HAP-1 (cell line): ENCODE results near the gene HTD2.
"Not testable (repeated sequence)": the region's sequence is repeated elsewhere in the genome, so short reads cannot be mapped to it uniquely, and the experiment has no call there.

ENCODE experiments used
- DNase-seq, 2 experiments: peaks; one replicate each; pipeline ENCODE4 v3.0.0-alpha.2; 2016 to 2020; ENCODE audit warnings: low spot score in 2 of 2
- H3K27me3 ChIP-seq: fragments of 250-450 bp; sonication (Bioruptor Pico); 2 replicates; pipeline ENCODE4 v1.5.1; 2020; ENCODE audit warnings: low read depth, mild to moderate bottlenecking, moderate library complexity
- H3K36me3 ChIP-seq: fragments of 250-450 bp; sonication (Bioruptor Pico); replicated peaks from 2 replicates; pipeline ENCODE4 v1.5.1; 2020; ENCODE audit warnings: mild to moderate bottlenecking
- H3K4me1 ChIP-seq: fragments of 250-450 bp; sonication (Bioruptor Pico); 2 replicates; pipeline ENCODE4 v1.5.1; 2020; ENCODE audit warnings: mild to moderate bottlenecking
- H3K4me3 ChIP-seq: fragments of 250-450 bp; sonication (Bioruptor Pico); 2 replicates; pipeline ENCODE4 v1.5.1; 2020; ENCODE audit warnings: mild to moderate bottlenecking, moderate library complexity
- H3K9me3 ChIP-seq: fragments of 250-450 bp; sonication (Bioruptor Pico); 2 replicates; pipeline ENCODE4 v1.5.1; 2020; ENCODE audit warnings: mild to moderate bottlenecking, moderate library complexity
- in situ Hi-C: fragments of 300-500 bp; cut with MboI; formaldehyde crosslinking; loops from 3 replicates; pipeline ENCODE4 v1.14.3; 2020; ENCODE audit warnings: low sequenced_read_pairs, inconsistent platforms, mixed read lengths

HTD2 gene

GRCh38 chr3:58305882-58306711 is at the start of gene HTD2, which contains the start of gene RPP14:
Gene HTD2 (plus strand): TSS chr3:58306520. CDS start chr3:58317614, 11,094 bp downstream.
Gene RPP14 (plus strand): TSS chr3:58306245. CDS start chr3:58310330, 4,085 bp downstream.
- in situ Hi-C loops, result no loop called here
- DNase-seq, result peak; percentile 92 to 97

GRCh38 chr3:58258392-58259055 is 47.8 kb upstream of the HTD2 start:
- no peak for DNase-seq
- Histone ChIP-seq H3K4me3 (no peak overlapping the region), H3K9me3 (no peaks in the 10 kb centered on the region), H3K27me3 (no peaks in the 10 kb centered on the region), H3K4me1 (no peaks in the 10 kb centered on the region), H3K36me3 (0 out of 2 replicates have a peak, but pooled peaks cover 5% of the 10 kb centered on the region)
- in situ Hi-C loops, result no loop called here

More at GRCh38 chr3:58305882-58306711, at the start of gene HTD2, which contains the start of gene RPP14:
- Histone ChIP-seq H3K4me3 (peak within 1 kb of the TSS; percentile 79), H3K36me3 (peaks cover 23% of the 10 kb centered on the region), H3K4me1 (peaks cover 6% of the 10 kb centered on the region; the same call in 1 of the 2 replicates), H3K27me3 (peaks cover 4% of the 10 kb centered on the region; the same call in 1 of the 2 replicates), H3K9me3 (0 out of 2 replicates have a peak, but pooled peaks cover 2% of the 10 kb centered on the region)

GRCh38 chr3:58260261-58260731 is 46.0 kb upstream of the HTD2 start:
- H3K4me3 ChIP-seq, result no peak overlapping the region
- DNase-seq, result no peak
- H3K27me3 ChIP-seq, result no peaks in the 10 kb centered on the region
- H3K4me1 ChIP-seq, result no peaks in the 10 kb centered on the region
- in situ Hi-C loops, result no loop called here
- H3K9me3 ChIP-seq, result no peaks in the 10 kb centered on the region
- 0 out of 2 replicates have a peak, but pooled peaks cover 5% of the 10 kb centered on the region for H3K36me3 ChIP-seq

- DNase-seq, result no peak
- Histone ChIP-seq H3K4me3 (no peak overlapping the region), H3K36me3 (0 out of 2 replicates have a peak, but pooled peaks cover 5% of the 10 kb centered on the region), H3K27me3 (no peaks in the 10 kb centered on the region), H3K4me1 (no peaks in the 10 kb centered on the region), H3K9me3 (no peaks in the 10 kb centered on the region)
- in situ Hi-C loops, result no loop called here
These were observed 45.6 kb upstream of the HTD2 start for GRCh38 chr3:58260733-58261132.

- no peak for DNase-seq
- Histone ChIP-seq H3K9me3 (no peaks in the 10 kb centered on the region), H3K4me1 (no peaks in the 10 kb centered on the region), H3K36me3 (0 out of 2 replicates have a peak, but pooled peaks cover 5% of the 10 kb centered on the region), H3K4me3 (no peak overlapping the region), H3K27me3 (no peaks in the 10 kb centered on the region)
- in situ Hi-C loops, result no loop called here
These were observed 44.2 kb upstream of the HTD2 start for GRCh38 chr3:58261954-58262666.

- in situ Hi-C loops, result no loop called here
- H3K36me3 ChIP-seq, result no peaks in the 10 kb centered on the region
- no peaks in the 10 kb centered on the region for H3K27me3 ChIP-seq
These were observed 39.7 kb upstream of the HTD2 start for GRCh38 chr3:58266577-58266976.

GRCh38 chr3:58267543-58267942 is 38.8 kb upstream of the HTD2 start:
- H3K4me1 ChIP-seq, H3K36me3 ChIP-seq, in situ Hi-C loops, H3K9me3 ChIP-seq, H3K4me3 ChIP-seq, DNase-seq, H3K27me3 ChIP-seq: not testable (repeated sequence)

More at GRCh38 chr3:58266577-58266976, 39.7 kb upstream of the HTD2 start:
- Histone ChIP-seq H3K4me3 (no peak overlapping the region), H3K4me1 (no peaks in the 10 kb centered on the region), H3K9me3 (no peaks in the 10 kb centered on the region)
- DNase-seq, result no peak

- Histone ChIP-seq H3K36me3 (no peaks in the 10 kb centered on the region; the same call in 1 of the 2 replicates), H3K4me1 (no peaks in the 10 kb centered on the region), H3K4me3 (no peak overlapping the region), H3K9me3 (no peaks in the 10 kb centered on the region), H3K27me3 (no peaks in the 10 kb centered on the region)
- no peak for DNase-seq
- in situ Hi-C loops, result no loop called here
These were observed 37.0 kb upstream of the HTD2 start for GRCh38 chr3:58269356-58269755.

GRCh38 chr3:58270485-58270884 is 35.8 kb upstream of the HTD2 start:
- Histone ChIP-seq H3K36me3 (no peaks in the 10 kb centered on the region; the same call in 1 of the 2 replicates), H3K27me3 (no peaks in the 10 kb centered on the region), H3K4me3 (no peak overlapping the region), H3K9me3 (no peaks in the 10 kb centered on the region), H3K4me1 (no peaks in the 10 kb centered on the region)
- no peak for DNase-seq
- in situ Hi-C loops, result no loop called here

- Histone ChIP-seq H3K4me1 (no peaks in the 10 kb centered on the region), H3K27me3 (no peaks in the 10 kb centered on the region), H3K4me3 (no peak overlapping the region), H3K9me3 (no peaks in the 10 kb centered on the region), H3K36me3 (no peaks in the 10 kb centered on the region; the same call in 1 of the 2 replicates)
- no peak for DNase-seq
- in situ Hi-C loops, result no loop called here
These were observed 34.3 kb upstream of the HTD2 start for GRCh38 chr3:58271901-58272501.

- Histone ChIP-seq H3K36me3 (no peaks in the 10 kb centered on the region; the same call in 1 of the 2 replicates), H3K4me3 (no peak overlapping the region), H3K4me1 (no peaks in the 10 kb centered on the region), H3K27me3 (no peaks in the 10 kb centered on the region), H3K9me3 (no peaks in the 10 kb centered on the region)
- in situ Hi-C loops, result no loop called here
- no peak for DNase-seq
These were observed 33.4 kb upstream of the HTD2 start for GRCh38 chr3:58272891-58273290.

- H3K36me3 ChIP-seq, H3K9me3 ChIP-seq, H3K27me3 ChIP-seq, in situ Hi-C loops, H3K4me1 ChIP-seq, H3K4me3 ChIP-seq, DNase-seq: not testable (repeated sequence)
These were observed 33.0 kb upstream of the HTD2 start for GRCh38 chr3:58273362-58273761.

GRCh38 chr3:58274027-58274614 is 32.2 kb upstream of the HTD2 start:
- no peak for DNase-seq
- Histone ChIP-seq H3K4me1 (no peaks in the 10 kb centered on the region), H3K36me3 (no peaks in the 10 kb centered on the region; the same call in 1 of the 2 replicates), H3K9me3 (no peaks in the 10 kb centered on the region), H3K27me3 (no peaks in the 10 kb centered on the region), H3K4me3 (no peak overlapping the region)
- in situ Hi-C loops, result no loop called here
